ENCODE measurements around the gene IGF2BP3.
"Not testable (repeated sequence)": the region's sequence is repeated elsewhere in the genome, so short reads cannot be mapped to it uniquely, and the experiment has no call there.

IGF2BP3 gene

DNA sequence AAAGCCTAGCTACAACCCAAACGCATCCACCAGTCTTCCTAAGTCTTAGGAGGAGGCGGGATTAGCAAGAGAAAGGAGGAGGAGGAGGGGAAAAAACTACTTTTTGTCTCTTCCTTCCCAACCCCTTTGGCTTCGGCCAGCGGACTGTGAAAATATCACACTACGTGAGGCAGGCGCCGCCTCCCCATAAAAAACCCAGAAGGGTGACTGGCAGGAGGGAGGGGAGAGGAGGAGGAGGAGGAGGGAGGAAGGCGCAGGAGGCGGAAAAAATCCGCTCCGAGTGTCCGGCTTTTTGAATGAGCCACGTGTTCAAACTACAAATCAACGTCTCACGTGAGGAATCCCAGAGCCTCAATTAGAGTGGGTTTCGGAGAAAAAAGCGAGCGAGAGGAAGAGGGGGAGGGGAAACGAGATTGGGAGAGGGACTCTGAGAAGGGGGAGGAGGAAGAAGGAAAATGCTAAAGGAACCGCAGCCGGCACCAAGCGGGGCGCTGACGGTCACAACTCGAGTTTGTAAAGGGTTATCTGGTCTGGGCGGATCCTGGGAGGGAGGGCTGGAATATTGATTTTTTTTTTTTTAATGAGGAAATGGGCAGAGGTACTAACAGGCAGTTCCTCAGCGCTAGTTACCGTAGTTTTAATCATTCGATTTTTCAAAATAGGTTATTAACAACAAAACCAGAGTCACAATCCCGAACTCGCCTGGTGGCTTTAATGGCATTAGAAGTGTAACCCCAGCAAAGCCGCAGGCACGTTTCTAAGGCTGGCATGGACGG is at the start of gene IGF2BP3:
TSS of gene IGF2BP3 (minus strand) at position 162 of the 776 bp plus-strand sequence. CDS start 381 bp downstream, outside the sequence.
- peak; percentile 97 to 98 for DNase-seq (ENCODE audit: low read depth in 2 of 2)
- peak within 1 kb of the TSS; percentile 82 to 91 for H3K4me3 ChIP-seq (replicated peaks in 1 of 2; ENCODE audit: low read depth in 2 of 2, low read length in 2 of 2)
- TF ChIP-seq, protein P1, sequence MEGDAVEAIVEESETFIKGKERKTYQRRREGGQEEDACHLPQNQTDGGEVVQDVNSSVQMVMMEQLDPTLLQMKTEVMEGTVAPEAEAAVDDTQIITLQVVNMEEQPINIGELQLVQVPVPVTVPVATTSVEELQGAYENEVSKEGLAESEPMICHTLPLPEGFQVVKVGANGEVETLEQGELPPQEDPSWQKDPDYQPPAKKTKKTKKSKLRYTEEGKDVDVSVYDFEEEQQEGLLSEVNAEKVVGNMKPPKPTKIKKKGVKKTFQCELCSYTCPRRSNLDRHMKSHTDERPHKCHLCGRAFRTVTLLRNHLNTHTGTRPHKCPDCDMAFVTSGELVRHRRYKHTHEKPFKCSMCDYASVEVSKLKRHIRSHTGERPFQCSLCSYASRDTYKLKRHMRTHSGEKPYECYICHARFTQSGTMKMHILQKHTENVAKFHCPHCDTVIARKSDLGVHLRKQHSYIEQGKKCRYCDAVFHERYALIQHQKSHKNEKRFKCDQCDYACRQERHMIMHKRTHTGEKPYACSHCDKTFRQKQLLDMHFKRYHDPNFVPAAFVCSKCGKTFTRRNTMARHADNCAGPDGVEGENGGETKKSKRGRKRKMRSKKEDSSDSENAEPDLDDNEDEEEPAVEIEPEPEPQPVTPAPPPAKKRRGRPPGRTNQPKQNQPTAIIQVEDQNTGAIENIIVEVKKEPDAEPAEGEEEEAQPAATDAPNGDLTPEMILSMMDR (IDR thresholded peaks at IDR 0.05; ENCODE audit: low read depth, low read length), result no peak

DNA sequence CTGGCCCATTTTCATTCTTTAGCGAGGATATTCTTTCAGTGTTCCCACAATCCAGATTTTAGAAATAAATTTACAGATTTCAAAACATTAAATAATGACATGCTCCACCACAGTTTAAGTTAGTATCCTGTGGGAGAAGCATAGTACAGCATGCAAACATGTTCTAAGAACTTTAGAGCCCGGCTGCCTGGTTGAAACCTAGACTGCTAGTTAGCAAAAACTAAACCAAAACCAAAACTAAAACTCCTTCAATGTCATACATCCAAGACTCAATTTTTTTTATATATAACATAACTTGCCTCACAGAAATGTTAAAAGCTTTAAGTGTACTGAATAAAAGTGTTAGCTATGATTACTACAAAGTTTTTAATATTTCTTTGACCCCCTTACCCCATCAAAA is 44.5 kb upstream of the IGF2BP3 start:
- TF ChIP-seq, protein P1 (IDR thresholded peaks at IDR 0.05; ENCODE audit: low read depth, low read length), result no peak
- H3K4me3 ChIP-seq (replicated peaks in 1 of 2; ENCODE audit: low read depth in 2 of 2, low read length in 2 of 2), result no peak overlapping the region
- DNase-seq (ENCODE audit: low read depth in 2 of 2), result no peak

DNA sequence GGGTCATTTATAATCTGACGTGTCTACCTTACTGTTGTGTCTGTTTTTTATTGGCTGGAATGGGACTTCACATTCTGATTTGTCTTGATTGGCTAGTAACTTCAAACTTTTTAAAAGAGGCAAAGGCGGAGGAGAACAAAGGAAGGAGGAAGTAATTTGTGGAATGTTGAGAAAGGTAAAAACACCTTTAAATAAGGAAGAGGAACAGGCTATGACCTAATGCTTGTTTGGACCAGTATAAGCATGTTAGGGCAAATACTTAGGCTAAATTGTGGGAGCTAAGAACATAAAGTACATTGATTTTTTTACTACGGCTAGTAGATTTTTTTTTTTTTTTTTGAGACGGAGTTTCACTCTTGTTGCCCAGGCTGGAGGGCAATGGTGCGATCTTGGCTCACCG is 43.5 kb upstream of the IGF2BP3 start:
- not testable (repeated sequence) for H3K4me3 ChIP-seq (replicated peaks in 1 of 2; ENCODE audit: low read depth in 2 of 2, low read length in 2 of 2); DNase-seq (ENCODE audit: low read depth in 2 of 2)

DNA sequence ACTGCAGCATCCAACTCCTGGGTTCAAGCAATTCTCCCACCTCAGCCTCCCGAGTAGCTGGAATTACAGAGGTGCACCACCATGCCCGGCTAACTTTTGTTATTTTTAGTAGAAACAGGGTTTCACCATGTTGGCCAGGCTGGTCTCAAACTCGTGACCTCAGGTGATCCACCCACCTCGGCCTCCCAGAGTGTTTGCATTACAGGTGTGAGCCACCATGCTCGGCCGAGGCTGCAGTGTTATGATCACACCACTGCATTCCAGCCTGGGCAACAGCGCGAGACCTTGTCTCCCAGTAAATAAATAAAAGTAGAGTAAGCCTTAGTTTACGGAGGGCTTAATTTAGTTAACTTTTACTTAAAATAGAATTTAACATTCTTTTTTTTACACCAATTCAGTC is 23.7 kb upstream of the IGF2BP3 start:
- H3K4me3 ChIP-seq (replicated peaks in 1 of 2; ENCODE audit: low read depth in 2 of 2, low read length in 2 of 2), result no peak overlapping the region
- no peak for DNase-seq (ENCODE audit: low read depth in 2 of 2)
- TF ChIP-seq, protein P1 (IDR thresholded peaks at IDR 0.05; ENCODE audit: low read depth, low read length), result no peak

DNA sequence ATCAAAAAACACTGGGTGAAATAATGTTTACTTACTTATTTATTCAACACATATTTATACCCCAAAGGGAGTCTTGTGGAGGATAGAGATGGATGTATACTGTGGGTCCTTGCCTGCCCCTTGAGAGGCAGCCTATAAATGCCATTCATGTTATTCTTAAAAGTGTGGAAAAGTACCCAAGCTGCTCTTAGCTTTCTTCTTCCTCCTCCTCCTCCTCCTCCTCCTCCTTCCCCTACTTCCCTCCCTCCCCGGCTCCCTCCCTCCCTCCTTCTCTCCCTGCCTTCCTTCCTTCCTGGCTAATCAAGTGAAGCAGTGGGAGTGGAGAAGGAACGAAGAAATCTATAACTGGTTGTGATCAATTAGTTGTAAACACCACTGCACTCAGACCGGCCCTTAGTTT is 21.2 kb upstream of the IGF2BP3 start:
- TF ChIP-seq, protein P1 (IDR thresholded peaks at IDR 0.05; ENCODE audit: low read depth, low read length), result no peak
- no peak overlapping the region for H3K4me3 ChIP-seq (replicated peaks in 1 of 2; ENCODE audit: low read depth in 2 of 2, low read length in 2 of 2)
- peak in 1 of 2 donors; percentile 36 for DNase-seq (ENCODE audit: low read depth in 2 of 2)

DNA sequence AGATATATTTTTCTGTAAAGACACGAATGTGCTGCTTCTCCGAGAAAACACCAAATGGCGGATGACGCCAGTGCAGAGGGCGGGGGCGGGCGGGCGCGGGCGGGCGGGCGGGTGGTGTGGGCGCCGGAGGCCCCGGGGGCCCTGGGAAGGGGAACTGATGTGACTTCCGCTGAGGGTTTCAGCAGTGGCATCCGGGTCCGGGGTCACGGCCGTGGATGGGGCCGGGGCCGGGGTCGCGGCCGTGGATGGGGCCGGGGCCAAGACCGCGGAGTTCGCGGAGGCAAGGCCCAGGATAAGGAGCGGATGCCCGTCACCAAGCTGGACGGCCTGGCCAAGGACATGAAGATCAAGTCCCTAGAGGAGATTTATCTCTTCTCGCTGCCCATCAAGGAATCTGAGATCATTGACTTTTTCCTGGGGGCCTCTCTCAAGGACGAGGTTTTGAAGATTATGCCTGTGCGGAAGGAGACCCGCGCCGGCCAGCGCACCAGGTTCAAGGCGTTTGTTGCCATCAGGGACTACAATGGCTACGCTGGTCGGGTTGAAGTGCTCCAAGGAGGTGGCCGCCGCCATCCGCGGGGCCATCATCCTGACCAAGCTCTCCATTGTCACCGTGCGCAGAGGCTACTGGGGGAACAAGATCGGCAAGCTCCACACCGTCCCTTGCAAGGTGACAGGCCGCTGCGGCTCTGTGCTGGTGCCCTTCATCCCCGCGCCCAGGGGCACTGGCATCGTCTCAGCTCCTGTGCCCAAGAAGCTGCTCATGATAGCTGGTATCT is 20.3 kb upstream of the IGF2BP3 start:
- peak overlapping the region; percentile 42 to 47 for H3K4me3 ChIP-seq (replicated peaks in 1 of 2; ENCODE audit: low read depth in 2 of 2, low read length in 2 of 2)
- DNase-seq (ENCODE audit: low read depth in 2 of 2), result peak; percentile 39 to 61
- TF ChIP-seq, protein P1 (IDR thresholded peaks at IDR 0.05; ENCODE audit: low read depth, low read length), result no peak

DNA sequence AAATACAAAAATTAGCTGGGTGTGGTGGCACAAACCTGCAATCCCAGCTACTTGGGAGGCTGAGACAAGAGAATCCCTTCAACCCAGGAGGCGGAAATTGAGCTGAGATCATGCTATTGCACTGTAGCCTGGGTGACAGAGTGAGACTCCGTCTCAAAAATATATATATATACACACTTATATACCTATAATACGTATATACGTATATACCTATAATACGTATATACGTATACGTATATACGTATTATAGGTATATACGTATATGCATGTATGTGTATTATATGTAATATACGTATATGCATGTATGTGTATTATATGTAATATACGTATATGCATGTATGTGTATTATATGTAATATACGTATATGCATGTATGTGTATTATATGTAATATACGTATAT is 18.4 kb upstream of the IGF2BP3 start:
- not testable (repeated sequence) for H3K4me3 ChIP-seq (replicated peaks in 1 of 2; ENCODE audit: low read depth in 2 of 2, low read length in 2 of 2); DNase-seq (ENCODE audit: low read depth in 2 of 2)
